CD4-positive, alpha-beta T cell treated with Interleukin-6 at 100 ng/mL for 8 hours (primary cell): Measurements from ENCODE around the gene ATG2B.
"Not testable (repeated sequence)": the region's sequence is repeated elsewhere in the genome, so short reads cannot be mapped to it uniquely, and the experiment has no call there.

ENCODE experiments used
- DNase-seq: peaks from one replicate; pipeline ENCODE4 v3.0.0-alpha.2; 2020; ENCODE audit warnings: mixed read lengths, low spot score

Gene ATG2B

DNA sequence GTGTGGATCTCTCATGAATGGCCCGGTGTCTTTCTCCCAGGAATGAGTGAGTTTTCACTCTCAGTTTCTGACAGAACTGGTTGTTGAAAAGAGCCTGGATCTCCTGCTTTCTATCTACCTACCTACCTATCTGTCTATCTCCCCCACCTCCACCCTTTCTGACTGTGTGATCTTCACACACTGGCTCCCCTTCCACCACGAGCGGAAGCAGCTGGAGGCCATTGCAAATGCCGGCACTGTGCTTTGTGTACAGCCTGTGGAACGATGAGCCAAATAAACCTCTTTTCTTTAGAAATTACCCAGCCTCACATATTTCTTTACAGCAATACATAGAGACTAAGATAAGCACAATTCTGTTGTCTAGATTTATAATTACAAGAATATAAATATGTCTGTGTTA lies 7.4 kb upstream of the ATG2B start:
- no peak for DNase-seq

GRCh38 chr14:96368534-96368933 lies 5.4 kb upstream of the ATG2B start:
- no peak for DNase-seq

GRCh38 chr14:96364962-96365361 lies 1.8 kb upstream of the ATG2B start:
- DNase-seq, result no peak

- peak; percentile 30 for DNase-seq
Measured at GRCh38 chr14:96363751-96364336, 703 bp upstream of the ATG2B start.

GRCh38 chr14:96362071-96362964 lies 823 bp downstream of the ATG2B start:
- peak; percentile 55 for DNase-seq

DNA sequence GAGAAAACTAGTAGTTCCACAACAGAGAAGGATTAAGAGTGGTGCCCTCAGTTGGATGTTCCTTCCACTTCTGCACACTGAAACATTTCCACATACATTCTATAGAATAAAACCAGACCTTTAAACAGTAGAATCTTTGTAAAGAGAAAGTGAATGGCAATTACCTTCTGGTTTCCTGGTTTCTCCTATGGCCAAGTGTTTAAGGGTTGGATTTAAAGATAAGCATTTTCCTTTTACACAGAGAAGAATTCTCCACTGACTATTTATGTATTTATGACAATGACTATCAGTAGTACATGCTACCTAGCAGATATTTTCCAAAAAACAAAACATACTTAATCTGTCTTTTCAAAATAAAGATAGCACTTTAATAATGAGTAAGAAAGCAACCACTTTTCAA lies 3.2 kb downstream of the ATG2B start:
- no peak for DNase-seq

- no peak for DNase-seq
Measured at GRCh38 chr14:96357216-96357615, 5.9 kb downstream of the ATG2B start.

DNA sequence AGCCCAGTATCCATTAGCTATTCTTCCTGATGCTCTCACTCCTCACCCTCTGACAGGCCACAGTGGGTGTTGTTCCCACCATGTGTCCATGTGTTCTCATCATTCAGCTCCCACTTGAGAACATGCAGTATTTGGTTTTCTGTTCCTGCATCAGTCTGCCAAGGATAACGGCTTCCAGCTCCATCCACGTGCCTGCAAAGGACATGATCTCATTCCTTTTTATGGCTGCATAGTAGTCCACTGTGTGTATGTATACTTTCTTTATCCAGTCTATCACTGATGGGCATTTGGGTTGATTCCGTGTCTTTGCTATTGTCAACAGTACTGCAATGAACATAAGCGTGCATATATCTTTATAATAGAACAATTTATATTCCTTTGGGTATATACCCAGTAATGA lies 8.9 kb downstream of the ATG2B start:
- no peak for DNase-seq

- DNase-seq, result no peak
Measured at GRCh38 chr14:96352708-96353107, 10.4 kb downstream of the ATG2B start.

DNA sequence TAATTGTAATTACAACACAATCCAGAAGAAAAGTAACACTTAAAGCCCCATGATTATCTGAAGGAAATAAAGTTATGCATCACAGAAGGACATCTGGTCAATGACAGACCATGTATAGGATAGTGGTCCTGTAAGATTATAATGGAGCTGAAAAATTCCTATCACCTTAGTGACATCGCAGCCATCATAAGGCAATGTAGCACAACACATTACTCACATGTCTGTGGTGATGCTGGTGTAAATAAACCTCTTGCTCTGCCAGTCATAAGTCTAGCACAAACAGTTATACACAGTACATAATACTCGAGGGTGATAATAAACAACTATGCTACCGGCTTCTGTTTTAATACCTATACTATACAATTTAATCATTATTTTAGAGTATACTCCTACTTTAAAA lies 11.2 kb downstream of the ATG2B start:
- DNase-seq, result no peak

DNA sequence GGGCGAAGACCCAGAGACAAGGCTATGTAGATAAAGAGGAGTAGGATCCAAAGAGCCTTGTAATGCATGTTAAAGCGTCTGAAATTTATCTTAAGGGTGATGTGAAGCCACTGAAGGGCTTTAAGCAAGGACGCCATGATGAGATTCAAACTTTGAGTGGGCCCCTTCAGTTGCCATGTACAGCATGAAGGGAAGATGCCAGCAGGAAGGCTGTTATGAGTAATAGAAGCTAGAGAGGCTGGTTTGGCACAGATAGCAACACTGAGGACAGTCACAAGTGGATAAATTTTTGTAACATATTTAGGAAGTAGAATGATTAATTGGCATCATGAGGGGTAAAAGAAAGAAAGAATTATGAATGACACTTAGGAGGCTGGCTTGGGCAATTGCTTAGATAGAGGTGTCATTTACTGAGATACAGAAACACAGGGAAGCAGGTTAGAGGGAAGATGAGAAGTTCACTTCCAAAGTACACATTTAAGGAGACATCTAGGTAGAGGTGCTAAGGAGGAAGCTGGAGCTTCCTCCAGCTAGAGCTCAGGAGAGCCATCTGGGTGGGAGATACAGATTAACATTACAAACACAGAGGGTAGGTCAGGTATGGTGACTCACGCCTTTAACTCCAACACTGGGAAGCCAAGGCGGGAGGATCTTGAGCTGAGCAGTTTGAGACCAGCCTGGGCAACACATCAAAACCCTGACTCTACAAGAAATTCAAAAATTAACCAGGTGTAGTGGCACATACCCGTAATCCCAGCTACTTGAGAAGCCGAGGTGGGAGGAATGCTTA lies 13.7 kb downstream of the ATG2B start:
- no peak for DNase-seq

DNA sequence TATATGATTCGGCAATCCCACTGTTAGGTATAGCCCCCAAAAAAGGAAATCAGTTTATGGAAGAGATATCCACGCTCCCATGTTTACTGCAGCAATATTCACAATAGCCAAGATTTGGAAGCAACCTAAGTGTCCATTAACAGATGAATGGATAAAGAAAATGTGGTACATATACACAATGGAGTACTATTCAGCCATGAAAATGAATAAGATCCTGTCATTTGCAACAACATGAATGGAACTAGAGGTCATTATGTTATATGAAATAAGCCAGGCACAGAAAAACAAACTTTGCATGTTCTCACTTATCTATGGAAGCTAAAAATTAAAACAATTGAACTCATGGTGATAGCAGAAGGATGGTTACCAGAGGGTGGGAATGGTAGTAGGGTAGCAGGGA lies 15.2 kb downstream of the ATG2B start:
- DNase-seq, result not testable (repeated sequence)

DNA sequence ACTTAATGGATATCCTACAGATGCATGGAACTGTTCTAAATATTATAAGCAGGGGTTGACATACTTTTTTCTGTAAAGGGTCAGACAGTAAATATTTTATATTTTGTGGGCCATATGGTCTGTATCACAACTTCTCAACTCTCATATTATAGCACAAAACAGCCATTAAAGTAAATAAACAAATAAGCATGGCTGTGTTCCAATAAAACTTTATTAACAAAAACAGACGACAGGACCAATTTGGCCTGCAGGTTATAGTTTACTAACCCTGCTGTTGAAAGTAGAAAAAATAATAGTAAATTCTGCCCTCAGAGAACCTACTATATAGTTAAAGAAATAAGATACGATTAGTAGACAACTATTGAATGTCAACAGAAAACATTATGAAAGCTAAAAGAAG lies 17.5 kb downstream of the ATG2B start:
- no peak for DNase-seq

DNA sequence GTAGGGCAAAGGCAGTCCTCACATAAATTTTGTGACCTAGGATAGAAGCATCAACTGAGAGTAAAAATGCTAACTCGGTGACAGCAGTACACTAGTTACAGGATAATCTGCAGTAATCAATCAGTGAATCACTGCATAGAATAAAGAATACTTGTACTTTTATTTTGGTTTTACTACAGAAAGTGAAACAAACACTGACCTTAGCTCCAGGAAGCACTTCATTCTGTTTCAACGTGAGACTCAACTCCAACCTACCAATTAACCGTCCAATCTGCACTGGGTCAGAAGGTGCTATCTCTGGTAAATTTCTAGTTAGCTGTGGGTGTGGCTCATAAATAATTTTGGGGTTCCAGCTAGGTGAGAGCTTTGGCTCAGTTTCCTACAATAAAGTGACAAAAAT lies 21.8 kb downstream of the ATG2B start:
- DNase-seq, result no peak

DNA sequence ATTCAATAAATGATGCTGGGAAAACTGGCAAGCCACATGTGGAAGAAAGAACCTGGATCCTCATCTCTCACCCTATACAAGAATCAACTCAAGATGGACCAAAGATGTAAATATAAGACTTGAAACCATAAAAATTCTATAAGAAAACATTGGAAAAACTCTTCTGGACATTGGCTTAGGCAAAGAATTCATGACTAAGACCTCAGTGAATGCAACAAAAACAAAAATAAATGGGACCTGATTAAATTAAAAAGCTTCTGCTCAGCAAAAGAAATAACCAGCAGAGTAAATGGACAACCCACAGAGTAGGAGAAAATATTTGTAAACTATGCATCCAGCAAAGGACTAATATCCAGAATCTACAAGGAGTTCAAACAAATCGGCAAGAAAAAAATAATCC lies 24.6 kb downstream of the ATG2B start:
- DNase-seq, result no peak

GRCh38 chr14:96324219-96324618 lies 38.9 kb downstream of the ATG2B start:
- DNase-seq, result no peak

DNA sequence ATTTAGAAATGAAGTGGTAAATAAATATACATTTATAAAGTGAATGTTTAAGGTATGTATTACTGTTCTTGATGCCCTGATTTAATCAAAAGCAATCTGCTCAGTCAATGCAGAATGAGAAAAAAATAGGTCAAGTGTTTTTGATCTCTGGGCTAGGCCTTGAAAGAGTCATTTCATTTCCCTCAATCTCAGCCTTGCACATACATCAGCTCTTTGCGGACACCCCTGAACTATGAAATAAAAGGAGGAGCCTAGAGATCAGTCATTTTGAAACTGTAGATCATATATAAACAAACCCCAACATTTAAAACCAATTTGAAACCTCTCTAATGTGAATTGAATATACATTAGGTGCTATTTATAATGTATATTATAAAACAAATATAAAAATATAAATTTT lies 42.5 kb downstream of the ATG2B start:
- no peak for DNase-seq

- DNase-seq, result no peak
Measured at GRCh38 chr14:96318836-96319235, 44.3 kb downstream of the ATG2B start.

DNA sequence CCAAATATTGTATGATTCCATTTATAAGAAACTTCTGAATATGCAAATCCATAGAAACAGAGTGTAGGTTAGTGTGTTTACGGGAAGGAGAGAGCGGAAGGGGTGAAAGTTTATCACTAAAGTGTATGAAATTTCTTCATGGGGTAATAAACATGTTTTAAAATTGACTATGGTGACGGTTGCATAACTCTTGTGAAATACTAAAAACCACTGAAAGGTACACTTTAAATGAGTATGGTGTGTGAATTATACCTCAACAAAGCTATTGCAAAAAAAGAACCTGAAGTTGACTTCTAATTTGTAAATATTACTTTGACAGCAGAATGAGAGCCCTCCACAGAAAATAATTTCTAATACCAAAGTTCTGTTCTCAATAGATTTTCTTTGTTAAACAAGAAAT lies 47.1 kb downstream of the ATG2B start:
- DNase-seq, result no peak

DNA sequence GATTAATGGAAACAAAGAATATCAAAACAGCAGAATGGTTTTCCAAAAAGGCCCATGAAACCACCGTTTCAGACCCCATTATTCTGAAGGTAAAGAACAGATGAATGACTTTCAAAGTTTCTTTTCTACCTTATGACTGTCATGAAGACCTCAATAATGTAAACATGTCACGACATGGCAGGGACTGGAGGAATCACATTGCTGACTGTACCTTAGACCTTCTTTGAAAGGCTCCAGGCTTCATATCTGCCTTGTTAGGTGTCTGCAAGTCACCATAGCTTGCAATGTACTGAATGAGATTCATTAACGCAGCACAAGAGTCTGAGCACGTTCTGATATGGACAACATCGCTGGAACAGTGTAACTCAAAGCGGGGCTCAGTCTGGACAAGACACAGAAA lies 52.2 kb downstream of the ATG2B start:
- DNase-seq, result no peak

- no peak for DNase-seq
Measured at GRCh38 chr14:96309896-96310330, 53.2 kb downstream of the ATG2B start.

GRCh38 chr14:96309133-96309895 lies 53.8 kb downstream of the ATG2B start:
- DNase-seq, result no peak
